GM19035 (cell line): ENCODE measurements around the gene TMEM191C.
A peak's percentile ranks its signal among the peaks of the same experiment; 100 is the strongest.
"Not testable (repeated sequence)": the region's sequence is repeated elsewhere in the genome, so short reads cannot be mapped to it uniquely, and the experiment has no call there.

Experiments used
- ATAC-seq: cut with Tn5 transposase; IDR thresholded peaks from one replicate; pipeline ENCODE4 v1.9.1; 2021; ENCODE audit not compliant: unreplicated experiment

TMEM191C gene

DNA sequence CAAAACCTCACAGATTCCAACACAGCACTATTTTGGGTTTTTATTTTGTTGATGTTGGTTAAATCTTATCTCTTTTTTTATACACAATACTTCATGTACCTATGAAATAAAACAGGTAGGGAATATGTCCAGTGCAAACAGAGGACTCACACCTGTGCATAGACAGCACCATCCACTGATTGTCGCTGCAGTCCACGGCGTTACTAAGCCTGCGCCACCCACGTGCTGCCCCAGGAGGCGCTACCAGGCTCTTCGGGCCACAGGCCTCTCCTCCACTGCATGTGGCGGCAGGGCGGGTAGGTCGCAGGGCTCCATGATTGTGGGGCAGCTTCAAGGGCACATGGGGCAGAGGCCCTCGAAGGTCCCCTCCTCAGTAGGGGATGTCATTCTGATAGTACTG, 5.8 kb downstream of the TMEM191C start:
- not testable (repeated sequence) for ATAC-seq

DNA sequence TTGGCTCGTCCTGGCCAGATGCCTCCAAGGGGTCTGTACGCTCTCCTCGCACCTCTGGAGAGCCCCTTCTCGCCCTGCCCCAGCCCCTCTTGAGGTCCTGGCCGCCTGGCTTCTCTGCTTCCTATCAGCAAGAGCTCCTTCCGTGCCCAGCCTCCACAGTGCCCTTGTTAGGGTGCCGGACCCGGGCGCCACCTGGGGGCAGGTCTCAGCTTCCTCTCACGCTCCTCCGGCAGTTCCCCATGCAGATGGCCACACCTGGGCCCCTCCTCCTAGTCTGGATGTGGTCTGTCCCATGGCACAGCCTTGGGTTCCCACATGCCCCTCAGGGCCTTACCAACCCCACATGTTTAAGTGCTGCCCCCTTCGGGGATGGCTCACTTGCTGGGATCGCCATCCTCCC, 6.5 kb downstream of the TMEM191C start:
- not testable (repeated sequence) for ATAC-seq

DNA sequence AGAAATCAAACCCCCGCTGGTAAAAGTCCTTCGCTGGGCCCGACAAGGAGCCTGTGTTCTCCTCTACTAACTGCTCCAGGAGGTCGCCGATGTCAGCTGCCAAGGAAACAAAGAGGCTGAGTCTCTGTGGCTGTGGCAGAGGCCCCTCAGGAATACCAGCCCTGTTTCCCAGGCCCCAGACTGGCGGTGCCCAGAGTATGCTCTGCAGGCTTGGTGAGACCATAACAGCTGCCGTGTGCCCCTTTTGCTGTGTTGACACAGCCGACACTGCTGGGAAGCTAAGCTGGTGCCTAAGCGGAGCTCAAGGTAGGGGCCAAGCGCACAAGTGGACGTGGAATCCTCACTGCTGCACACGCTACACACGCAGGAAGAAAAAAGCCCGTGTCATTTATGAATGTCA, 16.9 kb downstream of the TMEM191C start:
- ATAC-seq: not testable (repeated sequence)

DNA sequence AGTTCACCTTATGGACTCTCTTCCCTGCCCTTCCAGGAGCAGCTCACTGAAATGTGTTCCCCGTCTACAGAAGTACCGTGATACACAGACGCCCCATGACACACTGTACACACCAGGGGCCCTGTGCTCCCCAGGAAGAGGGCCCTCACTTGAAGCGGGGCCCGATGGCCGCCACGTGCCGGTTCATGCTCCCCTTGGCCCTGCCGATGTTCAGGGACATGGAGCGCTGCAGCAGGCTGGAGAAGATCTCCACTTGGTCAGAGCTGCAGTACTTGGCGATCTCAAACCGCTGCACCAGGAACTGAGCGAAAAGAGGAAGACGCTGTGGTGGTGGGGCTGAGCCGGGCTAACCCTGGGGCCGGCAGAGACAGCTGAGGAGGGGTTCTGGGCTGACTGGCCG, 20.5 kb downstream of the TMEM191C start:
- not testable (repeated sequence) for ATAC-seq

DNA sequence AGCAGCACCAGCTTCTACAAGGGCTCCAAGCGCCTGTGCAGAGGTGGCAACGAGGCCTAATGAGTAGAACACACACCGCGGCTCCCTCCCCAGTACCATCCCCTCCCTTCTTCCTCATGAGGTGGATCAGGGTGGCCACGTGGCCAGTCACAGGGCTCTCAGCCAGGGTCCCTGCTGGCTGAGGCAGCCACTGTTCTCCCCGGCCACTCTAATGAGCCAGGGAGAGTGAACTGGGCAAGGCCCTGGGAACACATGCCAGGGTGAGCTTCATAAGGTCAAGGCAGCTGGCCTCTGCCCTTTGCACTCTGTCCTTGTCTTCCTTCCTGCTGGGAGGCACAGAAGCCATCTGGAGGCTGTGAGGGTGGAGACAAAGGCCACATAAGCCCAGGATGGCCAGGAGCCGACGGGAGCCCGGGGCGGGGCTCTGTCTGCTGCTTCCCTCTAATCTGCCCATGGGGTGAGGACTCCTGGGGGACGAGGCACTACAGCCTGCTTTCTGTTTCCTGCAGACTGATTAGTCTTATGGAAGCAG, 22.0 kb downstream of the TMEM191C start:
- not testable (repeated sequence) for ATAC-seq

DNA sequence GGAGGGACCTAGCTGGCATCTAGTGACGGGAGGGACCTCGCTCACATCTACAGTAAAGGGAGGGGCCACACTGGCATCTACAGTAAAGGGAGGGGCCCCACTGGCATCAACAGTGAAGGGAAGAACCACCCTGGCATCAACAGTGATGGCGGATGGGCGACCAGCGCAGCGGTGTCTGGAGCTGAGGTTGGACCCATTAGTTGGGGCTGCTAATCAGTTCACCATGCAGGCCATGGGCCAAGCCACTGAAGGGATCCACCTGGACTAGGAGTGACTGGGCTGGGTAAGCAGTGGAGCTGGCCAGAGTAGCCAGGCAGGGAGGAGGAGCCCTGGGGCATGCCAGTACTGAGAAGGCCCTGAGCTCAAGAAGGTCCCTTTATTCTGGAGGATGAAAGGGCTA, 23.4 kb downstream of the TMEM191C start:
- ATAC-seq: not testable (repeated sequence)

DNA sequence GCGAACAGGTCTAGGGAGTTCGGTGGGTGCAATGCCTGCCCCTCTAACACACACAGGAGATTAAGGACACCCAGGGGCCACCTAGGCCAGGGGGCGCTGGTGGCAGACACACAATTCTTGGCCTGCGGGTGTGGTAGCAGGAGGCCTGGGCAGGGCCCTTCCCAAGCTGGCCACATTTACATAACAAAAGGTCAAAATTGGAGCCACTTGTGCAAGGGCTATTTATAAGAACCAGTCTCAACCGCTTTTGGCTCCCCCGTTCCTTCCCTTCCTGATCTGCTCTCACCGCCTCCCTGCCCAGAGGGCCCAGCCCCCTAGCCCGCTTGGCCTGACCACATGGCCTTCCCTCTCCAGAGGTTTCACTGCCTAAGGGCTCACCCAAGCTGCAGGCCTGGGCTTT, 25.1 kb downstream of the TMEM191C start:
- ATAC-seq: not testable (repeated sequence)

DNA sequence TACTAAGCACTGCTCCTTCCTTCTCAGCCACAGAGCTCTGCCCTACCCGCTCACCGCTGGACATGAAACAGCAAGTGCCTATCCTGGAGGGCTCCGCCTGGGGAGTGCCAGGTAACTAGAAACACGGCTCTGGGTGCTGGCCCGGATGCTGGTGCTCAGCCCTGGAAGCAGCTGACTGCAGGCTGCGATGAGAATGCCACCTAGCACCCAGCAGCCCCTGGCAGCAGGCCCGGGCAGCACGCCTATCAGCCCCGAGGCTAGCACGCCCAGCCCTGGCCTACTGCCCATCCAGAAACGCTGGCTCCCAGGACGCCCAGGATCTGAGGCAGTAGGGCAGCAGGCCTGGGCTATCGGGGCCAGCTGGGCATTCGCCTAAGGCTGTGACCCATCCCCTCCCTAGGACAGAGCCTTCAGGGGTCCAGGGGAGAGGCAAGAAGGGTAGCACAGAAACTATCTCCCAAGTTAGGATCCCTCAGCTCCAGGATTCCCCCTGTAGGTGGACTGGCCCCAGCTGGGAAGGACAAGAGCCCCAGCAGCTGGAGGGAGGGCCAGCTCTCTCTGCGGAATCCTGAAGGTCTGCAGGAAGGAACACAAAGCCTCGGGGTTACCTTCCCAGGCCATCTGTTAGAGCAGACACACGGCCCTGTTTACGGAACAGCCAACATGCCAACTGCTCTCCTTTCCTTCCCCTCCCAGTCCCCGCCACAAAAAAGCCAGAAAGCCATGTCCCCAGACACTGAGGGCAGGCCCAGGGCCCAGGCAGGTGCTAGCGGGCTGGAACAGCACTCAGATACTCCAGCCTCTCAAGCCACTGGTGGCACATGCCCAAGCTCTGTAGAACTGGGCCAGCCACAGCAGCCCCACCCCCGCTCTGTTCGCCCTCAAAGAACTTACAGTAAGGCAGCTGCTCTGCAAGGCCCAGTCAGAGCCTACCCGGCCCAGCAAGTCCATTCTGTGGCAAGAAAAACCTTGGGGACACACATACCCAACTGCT, 26.9 kb downstream of the TMEM191C start:
- ATAC-seq: not testable (repeated sequence)

DNA sequence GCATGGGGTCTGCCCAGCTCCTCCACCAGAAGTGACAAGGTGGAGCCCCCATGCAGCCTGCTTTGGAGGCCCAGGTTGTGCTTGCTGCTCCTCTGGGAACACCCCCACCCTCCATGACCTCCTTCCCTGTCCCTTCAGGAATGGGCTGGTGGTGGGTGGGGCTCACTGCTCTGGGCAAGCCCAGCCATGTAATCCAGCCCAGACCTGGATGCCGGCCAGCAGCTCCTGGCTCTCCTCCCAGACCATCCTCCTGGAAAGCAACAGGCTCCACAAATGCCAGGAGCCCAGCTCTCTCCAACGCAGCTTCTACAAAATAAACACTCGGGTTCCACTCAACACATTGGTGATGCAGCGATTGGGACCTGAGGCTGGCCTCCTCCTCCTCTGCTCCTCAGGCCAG, 30.8 kb downstream of the TMEM191C start:
- not testable (repeated sequence) for ATAC-seq

DNA sequence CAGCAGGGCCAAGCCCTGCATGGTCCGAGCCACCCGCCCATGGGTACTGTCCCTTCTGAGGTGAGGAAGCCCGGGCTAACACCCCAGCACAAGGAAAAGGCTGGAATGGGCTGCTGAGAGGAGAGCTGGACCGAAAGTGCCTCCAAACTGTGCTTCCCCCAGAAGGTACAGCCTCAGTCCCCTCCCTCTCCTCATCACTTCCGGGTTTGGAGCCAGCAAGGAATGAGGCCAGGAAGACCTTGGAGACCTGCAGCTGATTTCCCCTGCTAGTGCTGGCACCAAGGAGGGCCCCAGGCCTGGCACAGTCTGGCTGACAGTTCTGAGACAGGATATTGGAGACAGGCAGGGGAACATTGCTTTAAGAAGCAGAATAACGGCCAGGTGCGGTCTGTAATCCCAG, 31.3 kb downstream of the TMEM191C start:
- ATAC-seq: not testable (repeated sequence)

DNA sequence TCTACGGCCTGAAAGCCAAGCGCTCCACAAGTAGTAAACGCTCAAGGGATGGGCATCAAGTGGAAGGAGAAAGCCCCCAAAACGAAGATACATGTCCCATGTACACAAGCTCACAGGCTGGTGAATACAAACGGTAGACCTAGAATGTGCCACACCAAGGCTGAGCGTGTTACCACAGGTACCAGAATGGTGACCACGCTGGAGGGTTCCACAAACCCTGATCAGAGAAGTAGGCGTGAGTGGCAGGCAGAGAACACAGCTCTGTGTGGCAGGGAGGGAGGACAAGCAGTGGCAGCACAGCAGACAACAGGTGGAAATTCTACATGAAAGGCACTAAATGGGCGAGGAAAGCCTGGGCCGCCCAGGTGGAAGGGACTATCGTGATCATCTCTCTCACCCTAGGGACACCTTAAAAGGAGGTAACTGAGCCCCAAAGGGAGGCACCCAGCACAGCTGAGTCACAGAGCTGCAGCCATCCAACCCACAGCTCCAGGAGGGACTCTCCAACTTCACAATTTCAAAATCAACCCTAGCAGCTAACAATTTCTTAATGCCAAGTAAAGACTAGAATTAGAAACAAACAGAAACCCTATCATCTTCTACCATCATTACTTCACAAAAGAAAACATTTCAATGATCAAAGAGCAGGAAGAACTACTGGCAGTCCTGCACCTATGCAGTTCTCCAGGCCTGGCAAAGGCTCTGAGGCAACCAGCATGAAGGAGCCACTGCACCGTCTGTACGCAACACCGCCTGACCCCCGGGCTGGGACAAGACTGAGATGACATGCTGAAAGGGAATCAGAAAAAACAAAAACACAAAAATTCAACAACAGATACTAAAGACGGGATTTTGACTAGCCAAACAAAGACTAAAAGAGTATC, 32.7 kb downstream of the TMEM191C start:
- not testable (repeated sequence) for ATAC-seq

DNA sequence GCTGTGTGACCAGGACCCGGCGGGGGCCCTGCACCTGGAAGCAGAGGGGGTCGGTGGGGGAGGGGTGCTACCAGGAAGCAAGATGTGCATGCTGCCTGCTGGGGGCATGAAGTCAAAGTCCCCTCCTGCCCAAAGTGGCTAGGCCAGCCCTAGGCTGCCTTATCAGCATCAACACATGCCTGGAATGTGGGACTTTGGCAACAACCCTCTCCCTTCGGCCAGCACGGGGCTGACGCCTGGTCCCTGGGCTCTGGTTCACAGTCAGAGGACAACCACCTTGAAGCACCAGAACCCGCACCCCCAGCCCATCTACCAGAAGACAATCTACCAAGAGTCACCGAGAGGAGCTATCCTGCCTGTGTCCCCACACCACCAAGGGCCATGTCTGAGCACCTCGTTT, 43.2 kb downstream of the TMEM191C start:
- not testable (repeated sequence) for ATAC-seq

DNA sequence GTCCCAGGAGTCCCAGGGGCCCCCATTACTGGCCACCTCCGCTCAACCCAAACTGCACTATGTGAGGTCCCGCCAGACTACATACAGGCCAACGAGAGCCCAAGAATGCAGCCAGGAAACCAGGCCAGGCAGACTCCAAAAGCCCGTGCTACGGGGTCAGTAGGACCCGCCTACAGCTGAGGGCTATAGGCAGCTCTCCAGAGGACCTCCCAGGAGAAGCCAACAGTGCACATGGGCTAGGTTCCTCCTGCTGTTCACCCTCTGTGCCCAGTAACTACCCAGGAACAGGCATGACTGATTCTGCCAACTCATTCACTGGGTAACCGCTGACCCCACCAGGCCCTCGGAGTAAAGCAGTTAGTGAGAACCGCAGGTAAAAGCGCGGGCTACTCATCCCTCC, 44.8 kb downstream of the TMEM191C start:
- not testable (repeated sequence) for ATAC-seq

DNA sequence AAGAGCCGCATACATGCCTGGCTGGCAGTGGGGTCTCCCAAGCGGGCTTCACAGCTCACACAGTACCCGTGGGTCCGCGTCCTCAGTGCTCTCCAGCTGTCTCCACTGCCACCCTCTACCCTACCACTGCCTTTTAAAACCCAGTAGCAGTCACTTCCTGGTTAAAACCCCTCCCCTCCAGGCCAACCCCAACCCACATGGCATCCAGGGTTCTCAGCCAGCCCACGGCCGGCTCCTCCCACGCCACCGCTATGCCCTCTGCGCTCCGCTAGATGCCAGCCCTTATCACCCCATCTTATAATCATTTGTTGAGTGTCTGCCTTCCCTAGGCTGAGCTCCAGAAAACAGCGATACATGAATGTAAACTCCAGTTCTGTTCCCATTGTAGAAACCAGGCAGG, 46.9 kb downstream of the TMEM191C start:
- ATAC-seq: not testable (repeated sequence)

DNA sequence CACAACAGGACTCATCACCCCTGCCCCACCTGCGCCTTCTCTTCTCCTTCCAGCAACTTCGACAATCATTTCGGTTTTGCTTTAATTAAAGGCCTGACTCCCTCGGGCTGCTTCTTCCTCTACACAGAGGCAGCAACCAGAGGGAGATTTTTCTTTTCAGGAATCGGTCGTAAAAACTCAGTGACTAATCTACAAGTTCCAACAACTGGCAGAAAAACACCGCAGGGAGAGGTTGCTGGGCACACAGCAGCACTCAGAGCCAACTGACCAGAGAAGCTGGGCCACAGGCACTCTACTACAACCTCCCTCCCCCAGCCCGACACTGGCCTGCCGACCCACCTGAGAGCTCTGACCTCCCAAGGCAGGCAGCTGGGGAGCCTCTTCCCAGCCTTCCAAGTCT, 48.0 kb downstream of the TMEM191C start:
- not testable (repeated sequence) for ATAC-seq

DNA sequence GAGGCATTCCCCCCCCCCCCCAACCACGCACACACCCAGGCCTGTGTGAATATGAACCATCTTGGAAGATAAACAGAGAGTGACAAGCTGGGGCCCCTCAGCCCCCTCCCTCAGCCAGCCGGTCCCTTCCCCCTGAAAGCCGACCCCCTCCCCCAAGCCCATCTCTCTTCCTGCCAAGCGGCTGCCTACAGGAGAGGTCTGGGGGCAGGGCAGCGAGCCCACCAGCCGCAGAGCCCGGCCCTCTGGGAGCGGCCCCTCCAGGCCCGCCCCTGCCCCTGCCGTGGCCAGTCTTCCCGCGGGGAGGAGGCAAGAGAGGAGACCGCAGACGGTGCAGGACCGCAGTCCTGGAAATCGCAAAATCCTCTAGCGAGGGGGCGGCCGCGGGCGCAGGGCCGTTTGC, 49.3 kb downstream of the TMEM191C start:
- not testable (repeated sequence) for ATAC-seq

DNA sequence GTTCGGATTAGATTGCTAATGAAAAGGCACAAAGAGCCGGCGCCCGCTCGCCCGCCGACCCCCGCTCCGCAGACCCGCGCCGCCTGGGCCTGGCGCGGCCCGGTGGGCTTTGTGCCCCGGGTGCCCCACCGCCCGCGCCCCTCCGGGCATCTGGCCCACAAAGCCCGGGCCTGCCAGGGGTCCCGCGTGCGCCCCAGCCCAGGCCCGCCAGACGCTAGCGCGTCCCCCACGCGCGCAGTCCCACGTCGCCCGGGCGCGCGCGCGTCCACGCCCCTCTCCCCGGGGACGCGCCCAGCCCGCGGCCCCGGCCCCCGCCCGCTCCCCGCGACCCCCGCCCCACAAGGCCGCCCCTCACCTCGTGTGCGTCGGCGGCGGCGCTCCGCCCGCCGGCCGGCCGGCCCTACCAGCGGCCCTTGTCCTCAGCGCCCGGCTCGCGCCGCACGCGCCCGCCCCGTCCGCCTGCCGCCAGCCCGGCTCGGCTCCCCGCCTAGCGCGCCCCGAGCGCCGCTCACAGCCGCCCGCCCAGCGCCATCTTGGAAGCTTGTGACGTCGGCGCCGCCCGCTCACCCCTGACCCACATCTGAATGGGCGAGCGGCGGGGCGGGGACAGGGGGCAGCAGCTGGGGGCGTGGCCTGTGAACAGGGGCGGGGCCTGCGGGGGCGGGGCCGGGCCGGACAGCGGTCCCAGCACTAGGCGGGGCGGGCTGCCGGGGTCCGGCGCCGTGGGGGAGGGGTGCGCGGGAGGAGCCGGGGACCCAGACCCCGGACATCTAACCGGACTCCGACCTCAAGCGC, 50.0 kb downstream of the TMEM191C start:
- ATAC-seq: peak; percentile 80
